Adrenal gland (tissue), 12 donors: ENCODE data around the gene TSPAN9. TPM values are rescaled to one million over a fixed set of nuclear protein-coding genes. Genes with fewer than 3 reads are reported as not detected.

ENCODE experiments used
- DNase-seq, 7 donors: peaks; one replicate each; pipeline ENCODE4 v3.0.0-alpha.2; 2019 to 2020
- H3K27ac ChIP-seq, 5 donors: fragments of 200-600 bp; sonication (generic) in 4 of 5; 1 replicate in 3 of 5; 2 replicates in 2 of 5; pipeline versions ENCODE4 v1.5.1 to v1.8.0; 2016 to 2020; ENCODE audit warnings: mild to moderate bottlenecking in 1 of 5
- H3K27me3 ChIP-seq: fragments of 200-600 bp; 2 replicates; pipeline ENCODE4 v1.8.0; 2021
- H3K36me3 ChIP-seq, 2 donors: fragments of 200-600 bp; replicated peaks in 1 of 2; 1 replicate in 1 of 2; 2 replicates in 1 of 2; pipeline versions ENCODE4 v1.5.1 to v1.8.0; 2018 to 2022
- H3K4me1 ChIP-seq, 2 donors: fragments of 200-600 bp; replicated peaks in 1 of 2; 1 replicate in 1 of 2; 2 replicates in 1 of 2; pipeline versions ENCODE4 v1.5.1 to v1.8.0; 2018 to 2021
- H3K4me3 ChIP-seq, 4 donors: fragments of 200-600 bp; sonication (generic) in 3 of 4; one replicate each; pipeline ENCODE4 v1.5.1; 2016 to 2018
- H3K9me3 ChIP-seq, 3 donors: fragments of 200-600 bp; sonication (generic) in 1 of 3; replicated peaks in 1 of 3; 1 replicate in 2 of 3; 2 replicates in 1 of 3; pipeline versions ENCODE4 v1.5.1 to v1.8.0; 2016 to 2021
- POLR2A ChIP-seq, 2 donors: fragments of 450-650 bp; IDR thresholded peaks; one replicate each; pipeline ENCODE4 v1.6.1; 2017; ENCODE audit warnings: antibody characterized with exemption in 2 of 2, mild to moderate bottlenecking in 2 of 2, moderate library complexity in 1 of 2
- WGBS, 4 donors: extraction: QIAGEN DNeasy Blood & Tissue Kit in 2 of 4; methylation state at CpG; one replicate each; pipeline versions ENCODE4 v1.1.5 to v1.1.7; 2013 to 2017; 5-methylcytosine and 5-hydroxymethylcytosine counted together
- intact Hi-C, 2 donors: fragments of 100-400 bp; cut with DNase I; formaldehyde crosslinking; loops; one replicate each; pipeline versions ENCODE4 v1.14.1 to v1.15.0; 2022 to 2023
- polyA plus RNA-seq, 3 donors: library from polyadenylated mRNA; stranded (reverse); fragments of 200-250 nt in 2 of 3; fragments of 350-450 nt in 1 of 3; fragmentation: Illumina TruSeq in 1 of 3; extraction: RNeasy Lipid Tissue Mini Kit (QIAGEN cat#74804) in 1 of 3; gene quantifications; one replicate each; pipeline ENCODE4 v1.2.3, GENCODE V29; 2013 to 2014
- total RNA-seq, 9 donors: library from RNA; depleted of rRNA in 4 of 9; stranded (reverse); fragments of >200 nt in 4 of 9; fragments of 120-200 nt in 1 of 9; fragmentation: NEBNext Ultra II Directional in 1 of 9; extraction: Animal tissue kit (Norgen Biotek cat#: 25700) in 1 of 9; gene quantifications; one replicate each; pipeline versions ENCODE4 v1.1.0 to v1.2.4, GENCODE V29; 2013 to 2023
- TF ChIP-seq, protein P1 (sequence below), 6 experiments: fragments of 450-650 bp in 4 of 6; fragments of 200-600 bp in 2 of 6; sonication (generic) in 1 of 6; IDR thresholded peaks; 1 replicate in 5 of 6; 2 replicates in 1 of 6; pipeline versions ENCODE4 v1.5.1 to v1.8.0; 2016 to 2021; ENCODE audit warnings: antibody characterized with exemption in 6 of 6, mild to moderate bottlenecking in 2 of 6, moderate library complexity in 1 of 6
- donor health status: healthy with polysubstance abuse.
- donor health status: Bipolar disorder and iron deficiency.
- donor health status: DM: yes; HTN: yes; CAD: no.
- donor health status: DM: no; HTN: no; CAD: no.
- donor health status: DM: no; HTN: no; CAD: no.
- donor health status: DM: yes; HTN: yes; CAD: no.

The TSPAN9 gene
- total and polyA plus RNA-seq, 12 donors, result 12.4 to 31.4 (median 22.4) TPM

DNA sequence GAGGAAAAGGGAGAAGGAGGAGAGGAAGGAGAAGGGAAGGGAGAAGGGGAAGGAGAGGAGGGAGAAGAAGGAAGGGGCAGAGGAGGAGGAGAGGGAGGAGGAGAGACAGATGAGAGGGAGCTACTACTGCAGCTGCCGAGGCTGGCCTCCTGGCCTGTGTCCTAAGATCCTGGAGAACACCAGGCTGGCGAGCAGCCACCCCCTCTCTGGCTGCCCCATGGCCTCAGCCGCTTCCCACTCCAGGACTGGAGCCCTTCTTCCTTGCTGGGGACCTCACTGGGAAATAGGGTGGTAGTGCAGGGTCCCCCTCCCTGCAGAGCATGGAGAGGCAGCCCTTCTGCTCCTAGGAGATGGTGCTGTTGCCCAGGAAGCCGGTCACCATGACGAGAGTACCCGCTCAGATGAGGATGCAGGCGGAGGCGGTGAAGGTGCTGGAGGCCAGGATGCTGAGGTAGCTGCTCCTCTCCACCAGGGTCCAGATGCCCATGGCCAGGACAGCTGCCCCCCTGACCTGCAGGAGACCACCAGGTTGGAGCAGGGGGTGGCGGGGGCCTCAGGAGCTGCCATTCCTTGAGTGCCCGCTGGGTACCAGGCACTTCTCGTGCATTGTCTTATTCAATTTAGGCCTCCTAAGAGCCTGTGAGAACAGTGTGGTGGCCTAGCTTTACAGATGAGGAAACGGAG lies 246.0 kb downstream of the TSPAN9 start:
- intact Hi-C loops, result no loop called here
- Histone ChIP-seq H3K4me3 (no peak overlapping the region), H3K27me3 (no peaks in the 10 kb centered on the region), H3K4me1 (no peaks in the 10 kb centered on the region), H3K9me3 (no peaks in the 10 kb centered on the region), H3K36me3 (no peaks in the 10 kb centered on the region), H3K27ac (no peak overlapping the region)
- 63 to 91% (median 82%) methylated on average over 4 to 12 of the region's 12 CpGs for whole genome bisulfite sequencing, 4 donors
- DNase-seq, result no peak
- no peak for TF ChIP-seq POLR2A (IDR thresholded peaks at IDR 0.05)
- TF ChIP-seq, protein P1, sequence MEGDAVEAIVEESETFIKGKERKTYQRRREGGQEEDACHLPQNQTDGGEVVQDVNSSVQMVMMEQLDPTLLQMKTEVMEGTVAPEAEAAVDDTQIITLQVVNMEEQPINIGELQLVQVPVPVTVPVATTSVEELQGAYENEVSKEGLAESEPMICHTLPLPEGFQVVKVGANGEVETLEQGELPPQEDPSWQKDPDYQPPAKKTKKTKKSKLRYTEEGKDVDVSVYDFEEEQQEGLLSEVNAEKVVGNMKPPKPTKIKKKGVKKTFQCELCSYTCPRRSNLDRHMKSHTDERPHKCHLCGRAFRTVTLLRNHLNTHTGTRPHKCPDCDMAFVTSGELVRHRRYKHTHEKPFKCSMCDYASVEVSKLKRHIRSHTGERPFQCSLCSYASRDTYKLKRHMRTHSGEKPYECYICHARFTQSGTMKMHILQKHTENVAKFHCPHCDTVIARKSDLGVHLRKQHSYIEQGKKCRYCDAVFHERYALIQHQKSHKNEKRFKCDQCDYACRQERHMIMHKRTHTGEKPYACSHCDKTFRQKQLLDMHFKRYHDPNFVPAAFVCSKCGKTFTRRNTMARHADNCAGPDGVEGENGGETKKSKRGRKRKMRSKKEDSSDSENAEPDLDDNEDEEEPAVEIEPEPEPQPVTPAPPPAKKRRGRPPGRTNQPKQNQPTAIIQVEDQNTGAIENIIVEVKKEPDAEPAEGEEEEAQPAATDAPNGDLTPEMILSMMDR (IDR thresholded peaks at IDR 0.05), result no peak

DNA sequence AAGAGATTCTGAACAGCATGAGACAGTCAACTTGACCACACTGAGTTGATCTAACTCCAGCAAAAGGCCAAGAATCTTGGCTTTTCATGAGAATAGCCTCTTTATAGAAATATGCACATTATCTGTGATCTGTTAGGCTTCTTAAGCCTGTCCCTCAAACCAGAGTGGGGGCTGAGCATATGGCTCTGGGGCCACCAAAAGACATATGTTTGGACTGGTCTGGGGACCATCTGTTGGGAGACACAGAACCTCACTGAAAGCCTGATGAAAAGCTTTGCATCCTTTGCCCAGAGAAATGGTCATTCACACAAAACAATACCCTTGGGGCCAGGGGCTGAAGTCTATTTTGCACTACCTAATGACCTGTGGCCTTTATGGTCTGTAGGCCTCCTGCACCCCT lies 248.6 kb downstream of the TSPAN9 start:
- no peaks in the 10 kb centered on the region for H3K4me1 ChIP-seq
- H3K27ac ChIP-seq, result no peak overlapping the region
- H3K9me3 ChIP-seq, result no peaks in the 10 kb centered on the region
- intact Hi-C loops, result no loop called here
- DNase-seq, result no peak
- H3K27me3 ChIP-seq, result no peaks in the 10 kb centered on the region
- H3K36me3 ChIP-seq, result no peaks in the 10 kb centered on the region
- no peak for TF ChIP-seq POLR2A (IDR thresholded peaks at IDR 0.05)
- TF ChIP-seq, protein P1 (IDR thresholded peaks at IDR 0.05), result no peak
- no peak overlapping the region for H3K4me3 ChIP-seq

- intact Hi-C loops, result no loop called here
- Histone ChIP-seq H3K9me3 (no peaks in the 10 kb centered on the region), H3K4me1 (no peaks in the 10 kb centered on the region), H3K27ac (no peak overlapping the region), H3K27me3 (no peaks in the 10 kb centered on the region), H3K36me3 (no peaks in the 10 kb centered on the region), H3K4me3 (no peak overlapping the region)
- TF ChIP-seq, protein P1 (IDR thresholded peaks at IDR 0.05), result no peak
- no peak for TF ChIP-seq POLR2A (IDR thresholded peaks at IDR 0.05)
- no peak for DNase-seq
- 73 to 87% (median 77%) methylated on average over 13 to 15 of the region's 15 CpGs for WGBS, 4 donors
These were observed 249.1 kb downstream of the TSPAN9 start for GRCh38 chr12:3326156-3326849.

- Histone ChIP-seq H3K4me1 (no peaks in the 10 kb centered on the region), H3K36me3 (no peaks in the 10 kb centered on the region), H3K27me3 (no peaks in the 10 kb centered on the region), H3K4me3 (no peak overlapping the region), H3K9me3 (no peaks in the 10 kb centered on the region), H3K27ac (no peak overlapping the region)
- TF ChIP-seq POLR2A (IDR thresholded peaks at IDR 0.05), result no peak
- TF ChIP-seq, protein P1 (IDR thresholded peaks at IDR 0.05), result no peak
- DNase-seq, result no peak
- intact Hi-C loops, result no loop called here
- 78 to 84% (median 81%) methylated on average over 17 of the region's 17 CpGs for WGBS, 4 donors
These were observed 249.9 kb downstream of the TSPAN9 start for GRCh38 chr12:3326850-3327780.
